HG02678 (cell line): Measurements from ENCODE around the gene C2CD4C.
"Not testable (repeated sequence)": the region's sequence is repeated elsewhere in the genome, so short reads cannot be mapped to it uniquely, and the experiment has no call there.

ENCODE experiments used
- ATAC-seq: cut with Tn5 transposase; IDR thresholded peaks from one replicate; pipeline ENCODE4 v1.9.1; 2021; ENCODE audit warnings: mild to moderate bottlenecking, moderate library complexity; ENCODE audit not compliant: unreplicated experiment

C2CD4C gene, protein sequence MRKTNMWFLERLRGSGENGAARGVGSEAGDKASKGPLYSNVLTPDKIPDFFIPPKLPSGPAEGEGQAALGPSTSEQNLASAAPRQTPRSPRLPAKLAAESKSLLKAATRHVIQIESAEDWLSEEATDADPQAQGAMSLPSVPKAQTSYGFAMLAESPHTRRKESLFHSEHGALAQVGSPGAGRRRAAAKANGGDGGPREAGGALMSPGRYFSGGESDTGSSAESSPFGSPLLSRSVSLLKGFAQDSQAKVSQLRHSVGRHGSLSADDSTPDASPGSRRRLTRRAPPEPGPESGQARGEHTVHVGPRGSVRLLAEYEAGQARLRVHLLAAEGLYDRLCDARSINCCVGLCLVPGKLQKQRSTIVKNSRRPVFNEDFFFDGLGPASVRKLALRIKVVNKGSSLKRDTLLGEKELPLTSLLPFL

GRCh38 chr19:408902-409515, at the start of gene C2CD4C:
TSS of gene C2CD4C (minus strand) at chr19:409147. CDS start at chr19:408361, 786 bp downstream.
- no peak for ATAC-seq

GRCh38 chr19:458091-459042, 49.4 kb upstream of the C2CD4C start:
- no peak for ATAC-seq

GRCh38 chr19:457636-458035, 48.7 kb upstream of the C2CD4C start:
- ATAC-seq = no peak

GRCh38 chr19:456547-457110, 47.7 kb upstream of the C2CD4C start:
- no peak for ATAC-seq

GRCh38 chr19:455851-456546, 47.1 kb upstream of the C2CD4C start:
- ATAC-seq = no peak

DNA sequence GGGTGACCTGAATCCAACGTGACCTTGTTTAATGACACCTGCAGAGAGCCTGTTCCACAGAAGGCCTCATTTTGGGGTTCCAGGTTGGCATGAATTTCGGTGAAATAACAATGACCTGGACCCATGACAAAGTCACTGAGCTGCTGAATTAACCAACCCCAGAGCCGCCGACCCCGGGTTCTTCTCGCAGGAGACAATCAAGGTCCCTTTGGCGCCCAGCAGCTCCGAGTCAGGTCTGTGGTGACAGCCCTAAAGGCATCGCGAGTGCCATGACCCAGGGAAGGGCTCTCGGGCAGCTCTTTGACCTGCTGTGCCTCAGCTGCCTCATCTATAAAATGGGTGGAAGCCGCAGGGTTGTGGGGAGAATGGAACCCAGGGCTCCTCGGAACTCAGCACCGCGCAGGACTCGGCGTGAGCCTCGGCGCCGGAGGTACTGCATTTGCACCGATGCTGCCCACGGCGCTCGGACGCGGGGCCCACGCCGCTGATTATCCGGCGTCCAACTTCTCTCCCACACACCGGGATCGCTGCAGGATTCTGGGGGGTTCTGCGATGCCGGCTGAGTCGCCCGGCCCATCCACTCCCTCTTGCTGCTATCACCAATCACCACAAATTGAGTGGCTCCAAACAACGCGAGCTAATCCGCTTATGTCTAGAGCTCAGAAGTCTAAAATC, 46.2 kb upstream of the C2CD4C start:
- ATAC-seq = no peak

DNA sequence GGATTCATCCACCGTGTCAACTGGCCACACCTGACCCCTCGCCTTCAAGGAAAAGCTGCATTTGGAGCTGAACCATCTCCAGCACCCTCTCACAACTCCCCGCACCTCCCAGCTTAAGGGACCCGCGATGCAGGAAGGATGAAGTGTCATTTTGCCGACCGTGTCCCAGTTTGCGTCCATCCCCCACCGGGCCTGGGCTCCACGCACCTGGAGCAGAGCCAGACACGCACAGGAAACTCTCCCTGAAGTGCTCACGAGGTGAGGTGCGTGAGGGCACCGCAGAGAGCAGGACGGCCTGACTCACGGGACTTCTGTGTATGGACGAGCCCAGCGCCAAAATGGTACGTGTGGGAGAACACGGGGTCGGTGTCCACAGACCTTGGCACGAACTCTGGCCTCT, 44.7 kb upstream of the C2CD4C start:
- no peak for ATAC-seq

- no peak for ATAC-seq
Observed at GRCh38 chr19:452829-453228, 43.9 kb upstream of the C2CD4C start.

- ATAC-seq = not testable (repeated sequence)
Observed at GRCh38 chr19:450912-451481, 42.0 kb upstream of the C2CD4C start.

GRCh38 chr19:449916-450315, 41.0 kb upstream of the C2CD4C start:
- ATAC-seq = no peak

- ATAC-seq = no peak
Observed at GRCh38 chr19:447816-448560, 39.0 kb upstream of the C2CD4C start.

- no peak for ATAC-seq
Observed at GRCh38 chr19:447064-447426, 38.1 kb upstream of the C2CD4C start.

GRCh38 chr19:444677-445210, 35.8 kb upstream of the C2CD4C start:
- no peak for ATAC-seq

- no peak for ATAC-seq
Observed at GRCh38 chr19:443005-443404, 34.1 kb upstream of the C2CD4C start.

GRCh38 chr19:442085-442484, 33.1 kb upstream of the C2CD4C start:
- no peak for ATAC-seq

- no peak for ATAC-seq
Observed at GRCh38 chr19:441213-441836, 32.4 kb upstream of the C2CD4C start.

DNA sequence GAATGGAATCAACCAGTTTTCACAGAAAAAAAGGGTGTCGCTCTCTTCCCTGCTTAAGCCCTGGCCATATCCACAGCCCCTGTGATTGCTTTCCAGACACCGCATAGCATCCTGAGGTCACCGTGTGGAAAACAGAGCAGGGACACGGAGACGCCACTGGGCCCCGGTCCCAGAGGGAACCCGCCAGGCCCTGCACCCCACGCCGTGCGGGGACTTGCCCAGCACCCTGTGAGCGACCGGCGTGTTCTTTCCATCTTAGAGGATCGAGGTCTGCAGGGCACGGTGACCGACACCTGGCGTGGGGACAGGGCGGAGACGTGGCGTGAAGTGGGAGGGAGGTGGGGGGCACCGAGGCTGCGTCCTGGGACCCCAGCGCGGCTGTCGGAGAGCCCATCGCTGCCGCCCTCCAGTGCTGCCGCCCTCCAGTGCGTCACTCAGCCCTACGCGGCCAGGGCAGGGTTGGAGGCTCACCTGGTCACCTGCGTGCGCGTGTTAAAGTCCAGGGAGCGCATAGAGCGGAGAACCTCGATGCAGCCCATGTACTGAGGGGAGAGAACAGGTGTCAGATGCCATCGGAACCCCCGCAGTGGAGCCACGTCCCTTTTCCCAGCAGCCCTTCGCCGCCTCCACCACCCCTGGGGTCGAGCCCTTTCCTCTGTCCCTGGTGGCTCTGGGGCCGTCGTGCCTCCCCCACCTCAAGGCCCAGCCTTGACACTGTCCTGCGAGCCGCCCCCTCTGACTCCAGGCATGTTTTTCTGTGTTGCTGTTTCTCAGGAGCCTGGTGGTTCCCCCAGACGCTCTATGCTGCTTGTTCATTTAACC, 31.7 kb upstream of the C2CD4C start:
- ATAC-seq = no peak
